HAP-1 (cell line): ENCODE results near the gene PGBD4.
A peak's percentile ranks its signal among the peaks of the same experiment; 100 is the strongest.
"Not testable (repeated sequence)": the region's sequence is repeated elsewhere in the genome, so short reads cannot be mapped to it uniquely, and the experiment has no call there.

Experiments used
- DNase-seq, 2 experiments: peaks; one replicate each; pipeline ENCODE4 v3.0.0-alpha.2; 2016 to 2020; ENCODE audit warnings: low spot score in 2 of 2
- H3K27me3 ChIP-seq: fragments of 250-450 bp; sonication (Bioruptor Pico); 2 replicates; pipeline ENCODE4 v1.5.1; 2020; ENCODE audit warnings: low read depth, mild to moderate bottlenecking, moderate library complexity
- H3K36me3 ChIP-seq: fragments of 250-450 bp; sonication (Bioruptor Pico); replicated peaks from 2 replicates; pipeline ENCODE4 v1.5.1; 2020; ENCODE audit warnings: mild to moderate bottlenecking
- H3K4me1 ChIP-seq: fragments of 250-450 bp; sonication (Bioruptor Pico); 2 replicates; pipeline ENCODE4 v1.5.1; 2020; ENCODE audit warnings: mild to moderate bottlenecking
- H3K4me3 ChIP-seq: fragments of 250-450 bp; sonication (Bioruptor Pico); 2 replicates; pipeline ENCODE4 v1.5.1; 2020; ENCODE audit warnings: mild to moderate bottlenecking, moderate library complexity
- H3K9me3 ChIP-seq: fragments of 250-450 bp; sonication (Bioruptor Pico); 2 replicates; pipeline ENCODE4 v1.5.1; 2020; ENCODE audit warnings: mild to moderate bottlenecking, moderate library complexity
- in situ Hi-C: fragments of 300-500 bp; cut with MboI; formaldehyde crosslinking; loops from 3 replicates; pipeline ENCODE4 v1.14.3; 2020; ENCODE audit warnings: low sequenced_read_pairs, inconsistent platforms, mixed read lengths

PGBD4 gene

GRCh38 chr15:34084086-34084485, 17.8 kb upstream of the PGBD4 start:
- DNase-seq, result no peak
- Histone ChIP-seq H3K36me3 (peaks cover 29% of the 10 kb centered on the region), H3K4me3 (no peak overlapping the region), H3K27me3 (no peaks in the 10 kb centered on the region), H3K4me1 (no peaks in the 10 kb centered on the region), H3K9me3 (no peaks in the 10 kb centered on the region)
- in situ Hi-C loops, result no loop called here

DNA sequence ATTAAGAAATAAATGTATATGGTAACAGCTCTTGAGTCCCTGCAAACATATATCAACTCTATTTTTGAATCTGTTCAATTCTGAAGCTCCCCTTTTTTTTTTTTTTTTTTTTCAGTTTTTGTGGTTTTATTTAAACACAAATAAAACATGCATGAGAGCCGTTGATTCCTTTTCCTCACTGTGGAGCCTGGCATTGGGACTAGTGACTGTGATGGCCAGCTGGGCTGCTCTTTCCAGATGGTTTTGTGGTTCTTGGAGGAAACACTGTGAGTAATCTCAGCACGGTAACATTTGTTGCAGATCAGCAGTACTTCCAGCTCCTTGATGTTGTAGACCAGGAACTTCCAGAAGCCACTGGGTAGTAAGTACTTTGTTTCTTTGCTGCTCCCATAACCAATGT, 16.1 kb upstream of the PGBD4 start:
- Histone ChIP-seq H3K9me3 (no peaks in the 10 kb centered on the region), H3K36me3 (peaks cover 39% of the 10 kb centered on the region), H3K4me3 (no peak overlapping the region), H3K4me1 (no peaks in the 10 kb centered on the region), H3K27me3 (no peaks in the 10 kb centered on the region)
- in situ Hi-C loops, result no loop called here
- DNase-seq, result no peak

- in situ Hi-C loops, result loop anchor here (10.0 kb wide), 2 partner anchors 125 to 265 kb away; partner anchors contain the start of genes EMC4 and LPCAT4
- Histone ChIP-seq H3K27me3 (no peaks in the 10 kb centered on the region), H3K36me3 (peaks cover 6% of the 10 kb centered on the region), H3K4me1 (peaks cover 10% of the 10 kb centered on the region), H3K4me3 (no peak overlapping the region; the same call in 1 of the 2 replicates), H3K9me3 (peaks cover 2% of the 10 kb centered on the region)
- DNase-seq, result no peak
These were observed 2.0 kb upstream of the PGBD4 start for GRCh38 chr15:34099914-34100313.

DNA sequence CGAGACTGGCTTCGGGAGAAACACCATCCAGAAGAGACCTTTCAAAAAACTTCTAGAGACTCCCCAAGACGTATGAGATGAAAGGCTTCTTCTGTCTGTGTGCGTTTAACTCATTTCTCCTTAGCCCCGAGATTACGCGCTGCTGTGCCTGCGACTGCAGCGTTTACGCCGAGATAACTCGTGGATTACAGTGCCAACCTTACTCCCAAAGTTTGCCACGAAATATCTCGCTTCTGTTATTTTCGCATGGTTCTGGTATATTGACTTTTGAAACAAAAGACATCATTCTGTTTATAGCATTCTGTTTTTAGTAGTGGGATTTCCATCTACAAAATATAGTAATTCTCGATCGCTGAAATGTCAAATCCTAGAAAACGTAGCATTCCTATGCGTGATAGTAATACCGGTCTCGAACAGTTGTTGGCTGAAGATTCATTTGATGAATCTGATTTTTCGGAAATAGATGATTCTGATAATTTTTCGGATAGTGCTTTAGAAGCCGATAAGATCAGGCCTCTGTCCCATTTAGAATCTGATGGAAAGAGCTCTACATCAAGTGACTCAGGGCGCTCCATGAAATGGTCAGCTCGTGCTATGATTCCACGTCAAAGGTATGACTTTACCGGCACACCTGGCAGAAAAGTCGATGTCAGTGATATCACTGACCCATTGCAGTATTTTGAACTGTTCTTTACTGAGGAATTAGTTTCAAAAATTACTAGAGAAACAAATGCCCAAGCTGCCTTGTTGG, 467 bp downstream of the PGBD4 start:
- in situ Hi-C loops, result loop anchor here (10.0 kb wide), 2 partner anchors 122 to 262 kb away; partner anchors contain the start of genes EMC4 and LPCAT4
- Histone ChIP-seq H3K9me3 (peaks cover 2% of the 10 kb centered on the region), H3K36me3 (no peaks in the 10 kb centered on the region; the same call in 1 of the 2 replicates), H3K27me3 (no peaks in the 10 kb centered on the region), H3K4me3 (peak overlapping the region; percentile 88), H3K4me1 (peaks cover 10% of the 10 kb centered on the region)
- DNase-seq, result no peak

GRCh38 chr15:34106423-34106822, 4.5 kb downstream of the PGBD4 start:
- Histone ChIP-seq H3K27me3 (no peaks in the 10 kb centered on the region), H3K4me1 (peaks cover 4% of the 10 kb centered on the region; the same call in 1 of the 2 replicates), H3K4me3 (no peak overlapping the region), H3K36me3 (no peaks in the 10 kb centered on the region), H3K9me3 (peaks cover 2% of the 10 kb centered on the region)
- DNase-seq, result no peak
- in situ Hi-C loops, result loop anchor here (10.0 kb wide), 2 partner anchors 118 to 258 kb away; partner anchors contain the start of genes EMC4 and LPCAT4

- Histone ChIP-seq H3K4me3 (no peak overlapping the region), H3K9me3 (peaks cover 2% of the 10 kb centered on the region), H3K36me3 (no peaks in the 10 kb centered on the region), H3K27me3 (no peaks in the 10 kb centered on the region), H3K4me1 (peaks cover 1% of the 10 kb centered on the region; the same call in 1 of the 2 replicates)
- DNase-seq, result no peak
- in situ Hi-C loops, result loop anchor here (10.0 kb wide), 2 partner anchors 117 to 257 kb away; partner anchors contain the start of genes EMC4 and LPCAT4
These were observed 5.4 kb downstream of the PGBD4 start for GRCh38 chr15:34107315-34107714.

DNA sequence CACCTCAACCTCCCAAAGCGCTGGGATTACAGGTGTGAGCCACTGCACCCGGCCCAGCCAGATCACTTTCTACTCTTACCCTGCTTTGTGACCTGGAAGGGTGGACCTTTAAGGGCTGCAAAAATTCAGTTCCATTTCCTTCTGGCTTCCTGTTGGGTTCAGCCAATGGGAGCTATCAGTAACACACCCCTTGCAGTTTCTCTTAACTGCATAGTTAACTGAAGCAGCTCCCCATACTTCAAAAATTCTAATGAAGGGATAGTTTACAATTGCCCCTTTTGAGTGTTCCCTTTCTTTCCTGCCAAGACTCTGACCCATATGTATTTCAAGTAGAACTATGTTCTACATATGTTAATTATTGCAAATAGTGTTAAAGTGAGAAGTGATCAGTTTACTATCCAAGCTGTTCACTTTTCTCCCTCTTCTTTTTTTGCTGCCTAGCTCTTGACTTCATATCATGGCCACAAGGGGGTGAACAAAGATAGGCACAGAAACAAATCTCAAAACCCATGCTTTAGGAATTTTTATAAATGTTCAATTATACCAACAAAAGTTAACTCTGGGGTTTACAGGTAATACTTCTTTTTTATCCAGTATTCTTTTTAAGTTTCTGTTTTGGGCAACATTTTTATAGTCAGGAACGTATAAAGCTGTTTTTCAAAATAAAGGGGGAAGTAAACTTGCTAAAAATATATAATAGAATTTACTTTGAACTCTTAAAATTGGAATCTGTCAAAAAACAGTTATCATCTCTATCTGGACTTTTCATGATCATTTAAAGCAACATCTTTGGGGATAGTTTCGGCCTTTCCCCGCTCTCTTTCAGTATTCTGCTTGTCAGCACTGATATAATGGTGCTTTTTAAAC, 8.1 kb downstream of the PGBD4 start:
- peak; percentile 33 to 47 for DNase-seq
- no peak overlapping the region for H3K4me3 ChIP-seq
- H3K9me3 ChIP-seq, result no peaks in the 10 kb centered on the region
- H3K36me3 ChIP-seq, result no peaks in the 10 kb centered on the region
- in situ Hi-C loops, result loop anchor here (10.0 kb wide), 2 partner anchors 115 to 255 kb away; partner anchors contain the start of genes EMC4 and LPCAT4
- no peaks in the 10 kb centered on the region for H3K27me3 ChIP-seq
- no peaks in the 10 kb centered on the region for H3K4me1 ChIP-seq

- no peaks in the 10 kb centered on the region for H3K9me3 ChIP-seq
- H3K27me3 ChIP-seq, result no peaks in the 10 kb centered on the region
- no peak for DNase-seq
- H3K36me3 ChIP-seq, result no peaks in the 10 kb centered on the region
- in situ Hi-C loops, result no loop called here
- H3K4me1 ChIP-seq, result no peaks in the 10 kb centered on the region
- H3K4me3 ChIP-seq, result no peak overlapping the region
These were observed 9.6 kb downstream of the PGBD4 start for GRCh38 chr15:34111488-34111887.

DNA sequence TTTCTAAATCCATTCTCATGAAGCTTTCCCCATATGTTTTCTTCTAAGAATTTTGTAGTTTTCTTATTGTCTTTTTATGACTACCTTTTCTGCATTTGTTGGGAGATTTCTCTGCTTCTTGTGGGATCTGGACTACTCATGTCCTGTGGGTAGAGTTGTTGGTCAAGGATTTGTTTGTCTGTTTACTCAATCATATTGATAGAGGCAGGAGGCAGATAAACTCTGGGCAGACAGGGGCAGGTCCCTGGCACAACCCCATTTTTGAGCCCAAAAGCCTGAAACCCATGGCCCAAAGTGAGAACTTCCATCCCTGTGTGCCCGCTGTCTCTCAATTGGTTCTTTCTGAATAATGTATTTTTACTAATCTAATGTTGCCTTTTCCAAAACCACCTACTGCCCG, 12.3 kb downstream of the PGBD4 start:
- Histone ChIP-seq H3K9me3 (no peaks in the 10 kb centered on the region), H3K27me3 (no peaks in the 10 kb centered on the region), H3K4me1 (no peaks in the 10 kb centered on the region), H3K4me3 (no peak overlapping the region), H3K36me3 (no peaks in the 10 kb centered on the region)
- in situ Hi-C loops, result no loop called here
- DNase-seq, result no peak

DNA sequence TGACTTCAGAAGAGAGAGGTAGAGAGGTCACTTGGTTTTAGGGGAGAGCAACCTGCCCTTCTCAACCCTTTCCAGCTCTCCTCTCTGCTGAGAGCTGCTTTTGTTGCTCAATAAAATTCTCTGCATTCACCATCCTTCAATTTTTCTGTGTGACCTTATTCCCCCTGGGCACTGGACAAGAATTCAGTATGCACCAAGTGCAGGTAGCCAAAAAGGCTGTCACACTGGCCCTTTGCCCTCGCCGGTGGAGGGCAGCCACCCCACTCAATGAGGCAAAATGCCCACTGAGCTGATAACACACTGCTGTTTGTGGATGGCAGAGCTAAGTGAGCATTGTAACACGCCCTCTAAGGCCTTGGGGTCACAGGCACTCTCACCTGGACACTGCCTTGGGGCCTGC, 12.9 kb downstream of the PGBD4 start:
- peaks cover 2% of the 10 kb centered on the region; the same call in 1 of the 2 replicates for H3K4me1 ChIP-seq
- no peak overlapping the region for H3K4me3 ChIP-seq
- H3K9me3 ChIP-seq, result no peaks in the 10 kb centered on the region
- in situ Hi-C loops, result no loop called here
- DNase-seq, result no peak
- H3K27me3 ChIP-seq, result no peaks in the 10 kb centered on the region
- no peaks in the 10 kb centered on the region for H3K36me3 ChIP-seq

- no peak for DNase-seq
- H3K4me3 ChIP-seq, result no peak overlapping the region
- no peaks in the 10 kb centered on the region for H3K36me3 ChIP-seq
- H3K4me1 ChIP-seq, result peaks cover 2% of the 10 kb centered on the region; the same call in 1 of the 2 replicates
- in situ Hi-C loops, result no loop called here
- no peaks in the 10 kb centered on the region for H3K9me3 ChIP-seq
- H3K27me3 ChIP-seq, result no peaks in the 10 kb centered on the region
These were observed 14.7 kb downstream of the PGBD4 start for GRCh38 chr15:34116620-34117019.

- in situ Hi-C loops, result no loop called here
- no peaks in the 10 kb centered on the region for H3K36me3 ChIP-seq
- peak; percentile 24 to 25 for DNase-seq
- H3K4me1 ChIP-seq, result peaks cover 2% of the 10 kb centered on the region; the same call in 1 of the 2 replicates
- no peaks in the 10 kb centered on the region for H3K9me3 ChIP-seq
- H3K27me3 ChIP-seq, result no peaks in the 10 kb centered on the region
- no peak overlapping the region for H3K4me3 ChIP-seq
These were observed 17.4 kb downstream of the PGBD4 start for GRCh38 chr15:34119291-34119690.

GRCh38 chr15:34120420-34120819, 18.5 kb downstream of the PGBD4 start:
- H3K4me3 ChIP-seq, DNase-seq, H3K9me3 ChIP-seq, H3K4me1 ChIP-seq, H3K36me3 ChIP-seq, in situ Hi-C loops, H3K27me3 ChIP-seq: not testable (repeated sequence)

- H3K27me3 ChIP-seq, H3K4me3 ChIP-seq, H3K9me3 ChIP-seq, H3K36me3 ChIP-seq, in situ Hi-C loops, DNase-seq: not testable (repeated sequence)
- peaks cover 11% of the 10 kb centered on the region for H3K4me1 ChIP-seq
These were observed 19.9 kb downstream of the PGBD4 start for GRCh38 chr15:34121786-34122185.
